ENCODE measurements around the gene FNDC5. TPM values are rescaled to one million over a fixed set of nuclear protein-coding genes. Genes with fewer than 3 reads are reported as not detected.

The FNDC5 gene
- polyA plus RNA-seq, 2 of the 4 experiments (the other 2 are of a cell fraction) = 0.26 to 0.99 TPM

GRCh38 chr1:32889731-32890278, 19.1 kb upstream of the FNDC5 start:
- H3K4me2 ChIP-seq = no peak overlapping the region
- ChIA-PET CTCF (interaction anchor here (1.4 to 5.3 kb wide), 5 partner anchors 9 to 196 kb away, joined by 3 to 30 read pairs (median 5); no protein-coding TSS in a partner anchor), POLR2A (no interaction called here)
- TF ChIP-seq POLR2A (IDR thresholded peaks at IDR 0.05; ENCODE audit: low read length) (no peak), ZFP36 (IDR thresholded peaks at IDR 0.05; ENCODE audit: borderline replicate concordance, partially characterized antibody) (no peak), CHD4 (IDR thresholded peaks at IDR 0.05; ENCODE audit: borderline replicate concordance) (no peak), JUNB (IDR thresholded peaks at IDR 0.05) (no peak), KDM1A (IDR thresholded peaks at IDR 0.05; ENCODE audit: low read depth) (no peak), FOSL2 (IDR thresholded peaks at IDR 0.05) (no peak), FOSL2 (CRISPR knock-in tag; IDR thresholded peaks at IDR 0.05) (no peak), HOXA7 (CRISPR knock-in tag; IDR thresholded peaks at IDR 0.05) (no peak), HOXB13 (CRISPR knock-in tag; IDR thresholded peaks at IDR 0.05; ENCODE audit: low read depth) (no peak), ZSCAN20 (CRISPR knock-in tag; IDR thresholded peaks at IDR 0.05) (no peak), NR3C1 (IDR thresholded peaks at IDR 0.05) (no peak), MAZ (IDR thresholded peaks at IDR 0.05; ENCODE audit: borderline replicate concordance, low read depth, low read length) (no peak), PBX3 (IDR thresholded peaks at IDR 0.05) (no peak), ZC3H11A (IDR thresholded peaks at IDR 0.05) (no peak), E2F6 (IDR thresholded peaks at IDR 0.05; ENCODE audit: borderline replicate concordance, low read depth) (no peak), NFE2L2 (conservative IDR thresholded peaks at IDR 0.05; ENCODE audit: low read length) (no peak), RARB (CRISPR knock-in tag; IDR thresholded peaks at IDR 0.05) (no peak)
- TF ChIP-seq, protein P1, sequence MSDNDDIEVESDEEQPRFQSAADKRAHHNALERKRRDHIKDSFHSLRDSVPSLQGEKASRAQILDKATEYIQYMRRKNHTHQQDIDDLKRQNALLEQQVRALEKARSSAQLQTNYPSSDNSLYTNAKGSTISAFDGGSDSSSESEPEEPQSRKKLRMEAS (IDR thresholded peaks at IDR 0.05) = no peak
- TF ChIP-seq, protein P2, sequence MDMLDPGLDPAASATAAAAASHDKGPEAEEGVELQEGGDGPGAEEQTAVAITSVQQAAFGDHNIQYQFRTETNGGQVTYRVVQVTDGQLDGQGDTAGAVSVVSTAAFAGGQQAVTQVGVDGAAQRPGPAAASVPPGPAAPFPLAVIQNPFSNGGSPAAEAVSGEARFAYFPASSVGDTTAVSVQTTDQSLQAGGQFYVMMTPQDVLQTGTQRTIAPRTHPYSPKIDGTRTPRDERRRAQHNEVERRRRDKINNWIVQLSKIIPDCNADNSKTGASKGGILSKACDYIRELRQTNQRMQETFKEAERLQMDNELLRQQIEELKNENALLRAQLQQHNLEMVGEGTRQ (IDR thresholded peaks at IDR 0.05) = no peak
- DNase-seq (ENCODE audit: low read depth in 1 of 2, low spot score in 1 of 2) = no peak
- no peak overlapping the region for H3K27ac ChIP-seq
- no peak overlapping the region for H3K4me3 ChIP-seq
- peaks cover 7% of the 10 kb centered on the region; the same call in 1 of the 3 replicates for H3K4me1 ChIP-seq
- no peak for ATAC-seq
- no peaks in the 10 kb centered on the region for H3K9me3 ChIP-seq
- WGBS (ENCODE audit: missing lambda C conversion rate) = 66% methylated on average over 3 of the region's 3 CpGs
- no peak for FAIRE-seq

DNA sequence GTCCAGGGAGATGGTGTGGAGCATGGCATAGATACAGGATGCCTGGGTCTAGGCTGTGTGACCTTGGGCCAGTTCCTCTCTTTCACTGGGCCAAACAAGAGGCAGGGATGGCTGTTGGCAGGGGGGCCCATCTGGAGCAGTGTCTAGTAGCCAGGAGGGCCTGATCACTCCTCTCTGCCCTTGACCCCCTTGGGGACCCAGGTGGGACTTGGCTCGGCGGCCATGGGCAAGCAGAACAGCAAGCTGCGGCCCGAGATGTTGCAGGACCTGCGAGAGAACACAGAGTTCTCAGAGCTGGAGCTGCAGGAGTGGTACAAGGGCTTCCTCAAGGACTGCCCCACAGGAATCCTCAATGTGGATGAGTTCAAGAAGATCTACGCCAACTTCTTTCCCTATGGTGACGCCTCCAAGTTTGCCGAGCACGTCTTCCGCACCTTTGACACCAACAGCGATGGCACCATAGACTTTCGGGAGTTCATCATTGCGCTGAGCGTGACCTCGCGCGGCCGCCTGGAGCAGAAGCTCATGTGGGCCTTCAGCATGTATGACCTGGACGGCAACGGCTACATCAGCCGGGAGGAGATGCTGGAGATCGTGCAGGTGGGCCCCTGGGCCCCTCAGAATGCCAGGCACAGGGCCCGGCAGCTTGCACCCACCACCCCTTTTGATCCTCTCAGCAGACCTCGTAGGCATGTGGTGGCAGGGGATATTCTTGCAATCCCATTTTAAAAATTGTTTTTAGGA, 18.1 kb upstream of the FNDC5 start:
- 74% methylated on average over 15 of the region's 24 CpGs for WGBS (ENCODE audit: missing lambda C conversion rate)
- FAIRE-seq (no peak), ATAC-seq (no peak), DNase-seq (ENCODE audit: low read depth in 1 of 2, low spot score in 1 of 2) (no peak)
- ChIA-PET POLR2A (no interaction called here), CTCF (interaction anchor here (1.3 to 5.3 kb wide), 4 partner anchors 10 to 197 kb away, joined by 3 to 30 read pairs (median 5); no protein-coding TSS in a partner anchor)
- Histone ChIP-seq H3K4me1 (peaks cover 6% of the 10 kb centered on the region; the same call in 1 of the 3 replicates), H3K4me3 (no peak overlapping the region), H3K4me2 (no peak overlapping the region), H3K27ac (no peak overlapping the region), H3K9me3 (no peaks in the 10 kb centered on the region)
- no peak for TF ChIP-seq CTCF (IDR thresholded peaks at IDR 0.05)
- no peak for TF ChIP-seq RNF2 (IDR thresholded peaks at IDR 0.05; ENCODE audit: borderline replicate concordance, low read depth)
- no peak for TF ChIP-seq CHD4 (IDR thresholded peaks at IDR 0.05; ENCODE audit: borderline replicate concordance)
- TF ChIP-seq RARB (CRISPR knock-in tag; IDR thresholded peaks at IDR 0.05) = no peak
